NCI-H1417 treated with DMSO at 0.1 percent for 48 hours (cell line): Measurements from ENCODE around the gene COX6A1.
"Not testable (repeated sequence)": the region's sequence is repeated elsewhere in the genome, so short reads cannot be mapped to it uniquely, and the experiment has no call there.

Source experiments
- DNase-seq: peaks from one replicate; lab custom pipeline; 2025; lab: John Stamatoyannopoulos, UW

COX6A1 gene

GRCh38 chr12:120468325-120468820, 30.5 kb downstream of the COX6A1 start:
- no peak for DNase-seq

GRCh38 chr12:120468821-120469449, 31.0 kb downstream of the COX6A1 start:
- DNase-seq, result no peak

- peak; percentile 66 for DNase-seq
Observed at GRCh38 chr12:120469450-120470149, 31.7 kb downstream of the COX6A1 start, which contains the start of gene SRSF9. SRSF9 (minus strand) TSS chr12:120469748; CDS start chr12:120469609, 139 bp downstream.

GRCh38 chr12:120470150-120470784, 32.4 kb downstream of the COX6A1 start:
- DNase-seq, result no peak

GRCh38 chr12:120472521-120472920, 34.6 kb downstream of the COX6A1 start:
- DNase-seq, result no peak

GRCh38 chr12:120473807-120474615, 36.1 kb downstream of the COX6A1 start:
- DNase-seq, result no peak

GRCh38 chr12:120474616-120474960, 36.7 kb downstream of the COX6A1 start:
- DNase-seq, result no peak

- DNase-seq, result no peak
Observed at GRCh38 chr12:120475643-120476042, 37.7 kb downstream of the COX6A1 start.

- DNase-seq, result no peak
Observed at GRCh38 chr12:120479458-120479857, 41.5 kb downstream of the COX6A1 start.

GRCh38 chr12:120480211-120480610, 42.3 kb downstream of the COX6A1 start:
- no peak for DNase-seq

GRCh38 chr12:120481022-120481767, 43.3 kb downstream of the COX6A1 start:
- DNase-seq, result no peak

GRCh38 chr12:120483621-120484020, 45.7 kb downstream of the COX6A1 start:
- DNase-seq, result no peak

- DNase-seq, result no peak
Observed at GRCh38 chr12:120485961-120486881, 48.3 kb downstream of the COX6A1 start.

- DNase-seq, result not testable (repeated sequence)
Observed at GRCh38 chr12:120487552-120487951, 49.6 kb downstream of the COX6A1 start.

- DNase-seq, result no peak
Observed at GRCh38 chr12:120488057-120488640, 50.2 kb downstream of the COX6A1 start.

GRCh38 chr12:120489018-120489417, 51.1 kb downstream of the COX6A1 start:
- no peak for DNase-seq

- DNase-seq, result no peak
Observed at GRCh38 chr12:120490325-120490724, 52.4 kb downstream of the COX6A1 start.
